Erythroblast (primary cell): ENCODE measurements around the gene NEU4.

Experiments
- DNase-seq, 2 experiments: peaks; one replicate each; lab custom pipeline; 2025; lab: John Stamatoyannopoulos, UW
- GATA1 ChIP-seq: IDR thresholded peaks from 2 replicates; pipeline ENCODE4 v1.6.1; 2011; ENCODE audit warnings: low read depth, mild to moderate bottlenecking, control low read depth, low read length, moderate library complexity
- POLR2A ChIP-seq: IDR thresholded peaks from 2 replicates; pipeline ENCODE4 v1.6.1; 2011; ENCODE audit warnings: mild to moderate bottlenecking, low read length

Gene NEU4

GRCh38 chr2:241859017-241859435 is 50.0 kb downstream of the NEU4 start:
- no peak for DNase-seq
- TF ChIP-seq POLR2A: no peak
- no peak for TF ChIP-seq GATA1

- DNase-seq: no peak
- TF ChIP-seq GATA1 (no peak), POLR2A (no peak)
Measured at GRCh38 chr2:241859436-241860183, 50.6 kb downstream of the NEU4 start.

GRCh38 chr2:241860184-241861078 is 51.4 kb downstream of the NEU4 start:
- no peak for DNase-seq
- no peak for TF ChIP-seq POLR2A
- no peak for TF ChIP-seq GATA1

- DNase-seq: no peak
- TF ChIP-seq GATA1: no peak
Measured at GRCh38 chr2:241861264-241861663, 52.3 kb downstream of the NEU4 start.

DNA sequence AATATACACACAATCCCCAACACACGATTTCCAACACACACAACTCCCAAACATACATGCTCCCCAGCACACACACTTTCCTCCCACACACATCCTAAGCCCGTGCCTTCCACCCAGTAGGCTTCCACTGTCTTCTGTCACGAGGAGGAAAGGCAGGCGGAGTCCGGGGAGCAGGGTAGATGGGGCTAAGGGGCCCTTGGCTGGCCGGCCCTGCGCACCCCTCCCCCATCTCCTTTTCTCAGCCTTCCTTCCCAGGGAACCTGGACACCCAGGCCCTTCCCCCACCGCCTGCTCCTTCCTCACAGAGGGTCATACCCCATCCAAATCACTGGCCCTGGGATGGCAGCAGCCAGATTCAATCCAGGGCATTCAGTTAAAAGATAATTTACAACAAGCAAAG is 53.1 kb downstream of the NEU4 start:
- TF ChIP-seq POLR2A (no peak), GATA1 (no peak)
- DNase-seq: no peak

GRCh38 chr2:241862775-241863535 is 54.0 kb downstream of the NEU4 start:
- no peak for DNase-seq

DNA sequence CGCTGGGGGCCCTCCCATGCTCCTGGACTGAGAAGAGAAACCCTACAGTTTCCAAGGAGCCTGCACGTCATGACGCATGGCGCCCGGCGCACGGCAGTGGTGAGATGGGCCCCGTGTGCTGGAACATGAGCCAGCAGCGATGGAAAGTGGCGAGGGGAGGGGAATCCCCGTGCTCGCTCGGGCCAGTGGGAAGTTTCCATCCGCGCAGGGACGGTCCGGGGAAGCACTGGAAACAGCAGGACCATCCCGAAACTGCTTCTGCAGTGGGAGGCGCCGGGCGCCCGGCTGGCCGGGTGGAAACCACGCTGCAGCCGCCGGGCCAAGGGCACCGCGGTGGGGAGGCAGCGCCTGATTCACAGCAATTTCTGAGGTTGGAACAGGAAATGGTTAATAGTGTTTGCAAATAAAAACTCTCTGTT is 54.6 kb downstream of the NEU4 start:
- TF ChIP-seq POLR2A: no peak
- TF ChIP-seq GATA1: no peak
- no peak for DNase-seq

More at GRCh38 chr2:241862775-241863535, 54.0 kb downstream of the NEU4 start:
- TF ChIP-seq POLR2A (no peak), GATA1 (no peak)

DNA sequence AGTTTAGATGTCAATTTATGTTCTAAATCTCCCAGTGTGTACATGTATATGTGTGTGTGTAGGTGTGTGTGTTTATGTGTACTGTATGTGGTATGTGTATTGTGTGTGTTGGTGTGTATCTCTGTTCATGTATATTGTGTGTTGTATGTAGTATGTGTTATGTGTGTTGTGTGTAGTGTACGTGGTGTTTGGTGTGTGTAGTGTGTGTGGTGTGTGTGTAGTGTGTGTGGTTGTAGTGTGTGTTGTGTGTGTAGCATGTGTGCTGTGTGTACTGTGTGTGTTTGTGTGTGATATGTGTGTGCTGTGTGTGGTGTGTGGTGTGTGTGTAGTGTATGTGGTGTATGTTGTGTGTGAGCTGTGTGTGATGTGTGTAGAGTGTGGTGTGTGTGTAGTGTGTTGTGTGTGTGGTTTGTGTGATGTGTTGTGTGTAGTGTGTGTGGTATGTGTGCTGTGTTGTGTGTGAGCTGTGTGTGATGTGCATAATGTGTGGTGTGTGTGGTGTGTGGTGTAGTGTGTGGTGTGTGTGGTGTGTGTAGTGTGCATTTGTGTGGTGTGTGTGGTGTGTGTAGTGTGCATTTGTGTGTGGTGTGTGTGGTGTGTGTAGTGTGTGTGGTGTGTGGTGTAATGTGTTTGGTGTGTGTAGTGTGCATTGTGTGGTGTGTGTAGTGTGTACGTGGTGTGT is 55.3 kb downstream of the NEU4 start:
- DNase-seq: no peak
- TF ChIP-seq GATA1 (no peak), POLR2A (no peak)

- no peak for TF ChIP-seq GATA1
- TF ChIP-seq POLR2A: no peak
- no peak for DNase-seq
Measured at GRCh38 chr2:241864850-241865213, 55.8 kb downstream of the NEU4 start.

DNA sequence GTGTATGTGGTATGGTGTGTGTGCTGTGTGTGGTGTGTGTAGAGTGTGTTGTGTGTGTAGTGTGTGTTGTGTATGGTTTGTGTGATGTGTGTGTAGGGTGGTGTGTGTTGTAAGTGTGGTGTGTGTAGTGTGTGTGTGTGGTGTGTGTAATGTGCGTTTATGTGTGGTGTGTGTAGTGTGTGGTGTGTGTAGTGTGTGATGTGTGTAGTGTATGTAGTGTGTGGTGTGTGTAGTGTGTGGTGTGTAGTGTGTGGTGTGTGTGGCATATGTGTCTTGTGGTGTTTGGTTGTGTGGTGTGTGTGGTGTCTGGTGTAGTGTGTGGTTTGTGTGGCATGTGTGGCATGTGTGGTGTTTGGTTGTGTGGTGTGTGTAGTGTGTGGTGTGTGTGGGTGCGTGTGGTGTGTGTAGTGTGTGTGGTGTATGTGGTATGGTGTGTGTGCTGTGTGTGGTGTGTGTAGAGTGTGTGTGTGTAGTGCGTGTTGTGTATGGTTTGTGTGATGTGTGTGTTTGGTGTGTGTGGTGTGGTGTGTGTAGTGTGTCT is 56.5 kb downstream of the NEU4 start:
- TF ChIP-seq POLR2A: no peak
- TF ChIP-seq GATA1: no peak
- DNase-seq: peak; percentile 45 to 65

GRCh38 chr2:241865957-241866789 is 57.2 kb downstream of the NEU4 start:
- DNase-seq: peak; percentile 45 to 79
- no peak for TF ChIP-seq GATA1
- no peak for TF ChIP-seq POLR2A
